HG02678 (cell line): ENCODE results near the gene CBR1.

Source experiments
- ATAC-seq: cut with Tn5 transposase; IDR thresholded peaks from one replicate; pipeline ENCODE4 v1.9.1; 2021; ENCODE audit warnings: mild to moderate bottlenecking, moderate library complexity; ENCODE audit not compliant: unreplicated experiment

Gene CBR1

GRCh38 chr21:36113647-36114428 lies 44.0 kb downstream of the CBR1 start:
- ATAC-seq, result no peak

DNA sequence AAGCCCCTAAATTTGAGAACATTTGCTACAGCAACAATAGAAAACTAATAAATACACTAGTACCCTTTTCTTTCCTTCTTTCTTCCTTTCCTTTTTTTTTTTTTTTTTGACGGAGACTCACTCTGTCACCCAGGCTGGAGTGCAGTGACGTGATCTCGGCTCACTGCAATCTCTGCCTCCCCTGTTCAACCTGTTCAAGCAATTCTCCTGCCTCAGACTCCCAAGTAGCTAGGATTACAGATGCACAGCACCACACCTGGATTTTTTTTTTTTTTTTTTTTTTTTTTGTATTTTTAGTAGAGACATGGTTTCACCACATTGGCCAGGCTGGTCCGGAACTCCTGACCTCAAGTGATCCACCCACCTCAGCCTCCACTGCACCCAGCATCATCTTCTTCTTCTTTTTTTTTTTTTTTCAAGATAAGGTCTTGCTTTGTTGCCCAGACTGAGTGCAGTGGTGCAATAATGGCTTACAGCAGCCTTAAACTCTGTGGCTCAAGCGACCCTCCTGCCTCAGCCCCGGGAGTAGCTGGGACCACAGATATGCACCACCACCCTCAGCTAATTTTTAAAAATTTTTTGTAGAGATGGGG lies 45.4 kb downstream of the CBR1 start:
- no peak for ATAC-seq

GRCh38 chr21:36117286-36117741 lies 47.5 kb downstream of the CBR1 start:
- ATAC-seq, result no peak

- no peak for ATAC-seq
Measured at GRCh38 chr21:36120304-36120888, 50.6 kb downstream of the CBR1 start.
